ENCODE results near the gene SMIM45.

SMIM45 gene

GRCh38 chr22:41912338-41913039, 39.5 kb upstream of the SMIM45 start:
- Histone ChIP-seq H3K4me3 (ENCODE audit: low read depth in 2 of 2, low read length in 2 of 2) (no peak overlapping the region), H3K27ac (ENCODE audit: low read length) (no peak overlapping the region), H3K36me3 (ENCODE audit: control insufficient read depth, insufficient read depth, low read length) (no peaks in the 10 kb centered on the region), H3K27me3 (ENCODE audit: control insufficient read depth, insufficient read depth, low read length) (no peaks in the 10 kb centered on the region), H3K9me3 (ENCODE audit: control insufficient read depth, insufficient read depth, low read depth, low read length) (no peaks in the 10 kb centered on the region), H3K4me1 (ENCODE audit: control insufficient read depth, insufficient read depth, low read length) (no peaks in the 10 kb centered on the region; the same call in 1 of the 2 replicates)
- intact Hi-C loops (cut with micrococcal nuclease; ENCODE audit: unreplicated experiment), result no loop called here
- no peak for TF ChIP-seq REST (IDR thresholded peaks at IDR 0.05; ENCODE audit: insufficient read depth in 1 of 2, low read depth in 2 of 2, low read length in 1 of 2)
- no peak for TF ChIP-seq CTCF (IDR thresholded peaks at IDR 0.05)
- no peak for TF ChIP-seq SIN3A (IDR thresholded peaks at IDR 0.05; ENCODE audit: borderline replicate concordance, insufficient read depth, low read depth, low read length)
- no peak for TF ChIP-seq TCF7L2 (IDR thresholded peaks at IDR 0.05; ENCODE audit: low read depth, low read length)
- no peak for TF ChIP-seq POLR2AphosphoS5 (IDR thresholded peaks at IDR 0.05; ENCODE audit: low read depth, low read length)
- in situ Hi-C loops (cut with HindIII; ENCODE audit: low pct_unique_long_range_greater_than_20kb, low sequenced_read_pairs), result no loop called here
- DNase-seq (ENCODE audit: low read depth, low spot score) (no peak), ATAC-seq (no peak)
- BruUV-seq (replicated peaks), result no TSS peak
- CTCF ChIA-PET, result no interaction called here
- POLR2A ChIA-PET, result no interaction called here

- in situ Hi-C loops (cut with HindIII; ENCODE audit: low pct_unique_long_range_greater_than_20kb, low sequenced_read_pairs) (no loop called here), intact Hi-C loops (cut with micrococcal nuclease; ENCODE audit: unreplicated experiment) (no loop called here)
- ATAC-seq (no peak), DNase-seq (ENCODE audit: low read depth, low spot score) (no peak)
- TF ChIP-seq TCF7L2 (IDR thresholded peaks at IDR 0.05; ENCODE audit: low read depth, low read length), result no peak
- TF ChIP-seq POLR2AphosphoS5 (IDR thresholded peaks at IDR 0.05; ENCODE audit: low read depth, low read length), result no peak
- no peak for TF ChIP-seq REST (IDR thresholded peaks at IDR 0.05; ENCODE audit: insufficient read depth in 1 of 2, low read depth in 2 of 2, low read length in 1 of 2)
- no peak for TF ChIP-seq CTCF (IDR thresholded peaks at IDR 0.05)
- no peak for TF ChIP-seq SIN3A (IDR thresholded peaks at IDR 0.05; ENCODE audit: borderline replicate concordance, insufficient read depth, low read depth, low read length)
- CTCF ChIA-PET, result no interaction called here
- Histone ChIP-seq H3K4me1 (ENCODE audit: control insufficient read depth, insufficient read depth, low read length) (no peaks in the 10 kb centered on the region; the same call in 1 of the 2 replicates), H3K27me3 (ENCODE audit: control insufficient read depth, insufficient read depth, low read length) (no peaks in the 10 kb centered on the region), H3K36me3 (ENCODE audit: control insufficient read depth, insufficient read depth, low read length) (no peaks in the 10 kb centered on the region), H3K27ac (ENCODE audit: low read length) (no peak overlapping the region), H3K9me3 (ENCODE audit: control insufficient read depth, insufficient read depth, low read depth, low read length) (no peaks in the 10 kb centered on the region), H3K4me3 (ENCODE audit: low read depth in 2 of 2, low read length in 2 of 2) (no peak overlapping the region)
- BruUV-seq (replicated peaks), result no TSS peak
- POLR2A ChIA-PET, result no interaction called here
Observed at GRCh38 chr22:41913040-41913719, 38.8 kb upstream of the SMIM45 start.
